A549 (cell line): ENCODE data around the gene PRKAG2. TPM values are rescaled to one million over a fixed set of nuclear protein-coding genes. Genes with fewer than 3 reads are reported as not detected.

ENCODE experiments used
- ATAC-seq, 2 experiments: fragments of 200-7000 bp in 1 of 2; fragments of >200 bp in 1 of 2; cut with Nextera tagmentation in 1 of 2; cut with Tn5 transposase in 1 of 2; 3 replicates each; pipeline versions ENCODE4 v1.8.0 to v1.9.1; 2018 to 2020; ENCODE audit warnings: mild to moderate bottlenecking in 1 of 2, moderate library complexity in 1 of 2
- CTCF ChIA-PET: fragments of 300-600 bp; sonication (Branson Sonifier 250); formaldehyde crosslinking; extraction: SDS; loops from one replicate; lab custom pipeline; 2021; ENCODE audit warnings: antibody characterized with exemption, inconsistent platforms; lab: Yijun Ruan, JAX
- POLR2A ChIA-PET: fragments of 350-600 bp; formaldehyde crosslinking; extraction: SDS; loops from one replicate; lab custom pipeline; 2021; ENCODE audit warnings: antibody characterized with exemption, inconsistent platforms; lab: Yijun Ruan, JAX
- DNase-seq, 2 experiments: peaks; one replicate each; pipeline versions ENCODE4 v3.0.0 to v3.0.0-alpha.2; 2011 to 2016; ENCODE audit warnings: low read depth in 1 of 2, low spot score in 1 of 2
- FAIRE-seq: peaks from 2 replicates; lab custom pipeline; 2011; peaks lifted over from hg19 to GRCh38; lab: Jason Lieb, UNC
- H3K27ac ChIP-seq, 2 experiments: fragments of >200 bp; sonication (Bioruptor Twin); formaldehyde crosslinking; 3 replicates each; pipeline ENCODE4 v1.5.1; 2016 to 2017
- H3K4me1 ChIP-seq: fragments of >200 bp; sonication (Bioruptor Twin); formaldehyde crosslinking; 3 replicates; pipeline ENCODE4 v1.6.1; 2016
- H3K4me2 ChIP-seq: fragments of >200 bp; sonication (Bioruptor Twin); formaldehyde crosslinking; 3 replicates; pipeline ENCODE4 v1.6.1; 2016
- H3K4me3 ChIP-seq: fragments of >200 bp; sonication (Bioruptor Twin); formaldehyde crosslinking; 3 replicates; pipeline ENCODE4 v1.5.1; 2016
- H3K9me3 ChIP-seq: fragments of >200 bp; sonication (Bioruptor Twin); formaldehyde crosslinking; 3 replicates; pipeline ENCODE4 v1.6.1; 2016
- CBX2 ChIP-seq: fragments of 200-600 bp; sonication (generic); IDR thresholded peaks from 2 replicates; pipeline ENCODE4 v1.6.1; 2016; ENCODE audit warnings: low read depth, mild to moderate bottlenecking, borderline replicate concordance
- CBX8 ChIP-seq: fragments of 200-600 bp; sonication (generic); IDR thresholded peaks from 2 replicates; pipeline ENCODE4 v1.6.1; 2016
- CHD2 ChIP-seq: fragments of 150-350 bp; IDR thresholded peaks from 2 replicates; pipeline ENCODE4 v1.6.1; 2014; ENCODE audit warnings: low read length; ENCODE audit not compliant: partially characterized antibody
- CHD4 ChIP-seq: fragments of 200-600 bp; sonication (generic); IDR thresholded peaks from 2 replicates; pipeline ENCODE4 v1.6.1; 2016; ENCODE audit warnings: antibody characterized with exemption, mild to moderate bottlenecking, borderline replicate concordance
- EHF ChIP-seq: fragments of 250-450 bp; sonication (Bioruptor Pico); IDR thresholded peaks from 2 replicates; pipeline ENCODE4 v1.5.0; 2020; ENCODE audit warnings: mild to moderate bottlenecking
- ESRRA ChIP-seq: fragments of 150-350 bp; IDR thresholded peaks from 2 replicates; pipeline ENCODE4 v1.6.1; 2014; ENCODE audit warnings: mild to moderate bottlenecking, low read length, borderline replicate concordance
- FOXS1 ChIP-seq: fragments of 250-450 bp; sonication (Bioruptor Pico); IDR thresholded peaks from 2 replicates; pipeline ENCODE4 v1.5.0; 2020; ENCODE audit warnings: mild to moderate bottlenecking, moderate library complexity
- GATA3 ChIP-seq: IDR thresholded peaks from 2 replicates; pipeline ENCODE4 v1.6.1; 2012; ENCODE audit warnings: borderline replicate concordance
- HDAC2 ChIP-seq: fragments of 200-600 bp; sonication (generic); IDR thresholded peaks from 2 replicates; pipeline ENCODE4 v1.6.1; 2016
- HMGXB4 ChIP-seq: fragments of 250-450 bp; sonication (Bioruptor Pico); IDR thresholded peaks from 2 replicates; pipeline ENCODE4 v1.5.0; 2021; ENCODE audit warnings: mild to moderate bottlenecking, moderate library complexity, borderline replicate concordance
- JUN ChIP-seq, 2 experiments: fragments of >200 bp; sonication (Bioruptor Twin); formaldehyde crosslinking; IDR thresholded peaks; 2 replicates in 1 of 2; 3 replicates in 1 of 2; pipeline ENCODE4 v1.6.1; 2016 to 2017
- MAZ ChIP-seq: fragments of 150-350 bp; IDR thresholded peaks from 2 replicates; pipeline ENCODE4 v1.6.1; 2014; ENCODE audit warnings: antibody characterized with exemption, low read depth, low read length, borderline replicate concordance
- NPAS2 ChIP-seq: fragments of 250-450 bp; sonication (Bioruptor Pico); IDR thresholded peaks from 2 replicates; pipeline ENCODE4 v1.8.0; 2022; ENCODE audit warnings: mild to moderate bottlenecking, moderate library complexity, borderline replicate concordance
- NR3C1 ChIP-seq: fragments of >200 bp; sonication (Bioruptor Twin); formaldehyde crosslinking; IDR thresholded peaks from 3 replicates; pipeline ENCODE4 v1.6.1; 2017
- PBX3 ChIP-seq: IDR thresholded peaks from 2 replicates; pipeline ENCODE4 v1.6.1; 2012
- POLR2A ChIP-seq: IDR thresholded peaks from 2 replicates; pipeline ENCODE4 v1.6.1; 2012; ENCODE audit warnings: mild to moderate bottlenecking, low read length
- RCOR1 ChIP-seq: fragments of 150-350 bp; IDR thresholded peaks from 2 replicates; pipeline ENCODE4 v1.6.1; 2014; ENCODE audit warnings: antibody characterized with exemption, low read length, low read depth
- REST ChIP-seq: fragments of 200-600 bp; sonication (generic); IDR thresholded peaks from 2 replicates; pipeline ENCODE4 v1.6.1; 2016; ENCODE audit warnings: antibody characterized with exemption, mild to moderate bottlenecking, moderate library complexity
- RFX5 ChIP-seq: fragments of 450-650 bp; IDR thresholded peaks from 2 replicates; pipeline ENCODE4 v1.7.1; 2014; ENCODE audit warnings: antibody characterized with exemption, mild to moderate bottlenecking, moderate library complexity
- SMC3 ChIP-seq: fragments of >200 bp; sonication (Bioruptor Twin); formaldehyde crosslinking; IDR thresholded peaks from 3 replicates; pipeline ENCODE4 v1.6.1; 2018; ENCODE audit warnings: inconsistent platforms
- ZFP36 ChIP-seq: fragments of 450-650 bp; IDR thresholded peaks from 2 replicates; pipeline ENCODE4 v1.6.1; 2014; ENCODE audit warnings: borderline replicate concordance; ENCODE audit not compliant: partially characterized antibody
- ZNF302 ChIP-seq: fragments of 250-450 bp; sonication (Bioruptor Pico); IDR thresholded peaks from 2 replicates; pipeline ENCODE4 v1.9.0; 2021; ENCODE audit warnings: inconsistent platforms, mild to moderate bottlenecking, moderate library complexity
- WGBS: methylation state at CpG from one replicate; pipeline ENCODE4 v1.1.6; 2017; ENCODE audit errors: missing lambda C conversion rate; 5-methylcytosine and 5-hydroxymethylcytosine counted together
- polyA plus RNA-seq, 4 experiments: library from polyadenylated mRNA; depleted of rRNA in 3 of 4; stranded (reverse); fragments of >200 nt; fragmentation: RNase III in 1 of 4; extraction: RNeasy Plus Mini Kit Qiagen cat#74134 plus additional on column Dnase treatment in 1 of 4; gene quantifications; 2 replicates in 3 of 4; 3 replicates in 1 of 4; pipeline ENCODE4 v1.2.3, GENCODE V29; 2011 to 2017
- TF ChIP-seq, protein P1 (sequence below): fragments of >200 bp; sonication (Bioruptor Twin); formaldehyde crosslinking; IDR thresholded peaks from 2 replicates; pipeline ENCODE4 v1.6.1; 2016

Gene PRKAG2
- polyA plus RNA-seq, 2 of the 4 experiments (the other 2 are of a cell fraction), result 26.5 to 31.7 TPM

DNA sequence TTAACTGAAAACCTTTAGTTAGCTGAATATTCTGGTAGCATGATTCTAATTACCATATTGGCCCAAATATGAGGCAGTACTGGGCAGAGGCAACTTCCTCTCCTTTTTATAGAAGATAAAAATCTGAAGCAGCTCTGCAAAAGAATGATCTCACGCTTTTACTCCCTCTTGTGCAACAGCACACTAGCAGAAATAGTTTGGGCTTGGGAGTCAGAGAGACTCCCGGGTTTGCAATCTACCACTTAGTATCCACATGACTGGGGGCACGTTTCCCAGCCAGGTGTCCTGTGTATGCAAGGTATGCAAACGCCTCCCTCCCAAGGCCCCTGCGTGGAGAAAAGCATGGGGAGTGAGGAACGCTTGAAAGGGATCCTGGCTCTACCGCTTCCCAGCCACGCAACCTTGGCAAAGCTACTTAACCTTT lies 310.0 kb downstream of the PRKAG2 start:
- WGBS, result 88% methylated on average over 8 of the region's 8 CpGs
- no peaks in the 10 kb centered on the region for H3K9me3 ChIP-seq
- no peak overlapping the region for H3K4me2 ChIP-seq
- no peak for DNase-seq
- H3K4me1 ChIP-seq, result no peaks in the 10 kb centered on the region
- H3K4me3 ChIP-seq, result no peak overlapping the region
- POLR2A ChIA-PET, result no interaction called here
- no peak overlapping the region for H3K27ac ChIP-seq
- CTCF ChIA-PET, result interaction anchor here (0.9 to 16.0 kb wide), 5 partner anchors 31 to 192 kb away, joined by 3 to 155 read pairs (median 4); no protein-coding TSS in a partner anchor
- FAIRE-seq, result no peak
- ATAC-seq, result no peak
- no peak for TF ChIP-seq ESRRA
- no peak for TF ChIP-seq ZFP36
- no peak for TF ChIP-seq POLR2A
- no peak for TF ChIP-seq NR3C1
- TF ChIP-seq CHD2, result no peak
- TF ChIP-seq MAZ, result no peak
- no peak for TF ChIP-seq RCOR1
- TF ChIP-seq, all 56 proteins: peak for 0

DNA sequence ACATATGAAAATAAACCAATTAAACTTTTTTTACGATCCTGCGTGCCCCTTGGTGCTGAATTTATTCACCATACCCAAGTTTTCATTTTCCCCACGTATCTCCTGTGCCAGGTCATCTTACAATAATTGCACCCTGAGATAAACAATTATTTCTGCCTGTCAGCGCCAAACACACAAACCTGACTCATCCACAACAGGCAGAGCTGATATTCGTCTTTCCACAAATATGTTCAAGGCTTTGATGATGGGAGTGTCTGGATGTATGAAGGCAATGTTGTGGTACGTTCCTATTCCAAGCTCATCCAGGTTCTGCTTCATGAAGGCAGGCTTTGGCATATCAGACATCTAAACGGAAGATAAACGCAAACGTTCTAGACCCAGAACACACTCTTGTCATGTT lies 311.4 kb downstream of the PRKAG2 start:
- Histone ChIP-seq H3K4me3 (no peak overlapping the region), H3K4me1 (no peaks in the 10 kb centered on the region), H3K27ac (no peak overlapping the region), H3K9me3 (no peaks in the 10 kb centered on the region), H3K4me2 (no peak overlapping the region)
- WGBS, result 84% methylated on average over 9 of the region's 9 CpGs
- DNase-seq, result no peak
- ChIA-PET CTCF (interaction anchor here (1.1 to 16.0 kb wide), 3 partner anchors 179 to 193 kb away, joined by 3 to 155 read pairs (median 4); no protein-coding TSS in a partner anchor), POLR2A (interaction anchor here (0.6 kb wide), 1 partner anchor 46 kb away, joined by 5 read pairs; the partner anchor contains the start of gene RHEB)
- FAIRE-seq, result no peak
- TF ChIP-seq FOXS1 (CRISPR knock-in tag) (no peak), NPAS2 (CRISPR knock-in tag) (no peak), RFX5 (no peak), HDAC2 (no peak), CBX8 (no peak), EHF (CRISPR knock-in tag) (no peak), GATA3 (no peak), JUN (IDR thresholded peaks at IDR 0.05) (no peak), CBX2 (no peak), SMC3 (no peak), PBX3 (no peak)
- ATAC-seq, result no peak

DNA sequence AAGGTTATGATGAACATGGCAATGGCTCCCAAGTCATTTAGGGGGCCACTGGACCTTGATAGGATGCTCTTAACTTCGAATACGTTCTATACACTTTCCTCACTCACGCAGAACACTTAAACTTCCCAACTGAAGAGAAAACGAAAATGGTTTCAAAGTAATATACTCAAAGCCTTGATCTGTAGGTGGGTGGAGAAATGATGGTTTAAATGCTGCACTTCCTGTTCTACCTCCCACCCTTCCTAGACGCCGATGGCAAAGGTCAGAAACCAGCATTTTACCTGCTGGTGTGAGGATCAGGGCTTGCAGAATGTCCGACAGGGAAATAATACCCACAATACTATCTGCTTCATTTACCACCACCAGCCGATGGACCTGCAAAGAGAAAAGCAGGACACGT lies 316.7 kb downstream of the PRKAG2 start:
- CTCF ChIA-PET, result interaction anchor here (1.3 to 16.0 kb wide), 2 partner anchors 66 to 198 kb away, joined by 3 to 155 read pairs; no protein-coding TSS in a partner anchor
- WGBS, result 94% methylated on average over 9 of the region's 9 CpGs

More for the DNA sequence above, 316.7 kb downstream of the PRKAG2 start:
- no peak for DNase-seq
- POLR2A ChIA-PET, result no interaction called here
- no peak for TF ChIP-seq REST
- TF ChIP-seq HMGXB4 (CRISPR knock-in tag), result no peak
- TF ChIP-seq CHD4, result no peak
- TF ChIP-seq, protein P1, sequence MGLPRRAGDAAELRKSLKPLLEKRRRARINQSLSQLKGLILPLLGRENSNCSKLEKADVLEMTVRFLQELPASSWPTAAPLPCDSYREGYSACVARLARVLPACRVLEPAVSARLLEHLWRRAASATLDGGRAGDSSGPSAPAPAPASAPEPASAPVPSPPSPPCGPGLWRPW, result no peak
- TF ChIP-seq NR3C1, result no peak
- TF ChIP-seq ZNF302 (CRISPR knock-in tag), result no peak
- no peak for TF ChIP-seq MAZ
- TF ChIP-seq RFX5, result no peak
- TF ChIP-seq, all 56 proteins: peak for 0
- no peak overlapping the region for H3K4me2 ChIP-seq
- H3K9me3 ChIP-seq, result no peaks in the 10 kb centered on the region
- FAIRE-seq (no peak), ATAC-seq (no peak)
- H3K27ac ChIP-seq, result no peak overlapping the region
- H3K4me1 ChIP-seq, result no peaks in the 10 kb centered on the region
- H3K4me3 ChIP-seq, result no peak overlapping the region
